Esophagus squamous epithelium (tissue), 4 donors: ENCODE data around the gene KCNMB2.

ENCODE experiments used
- POLR2A ChIP-seq, 4 donors: fragments of 450-650 bp; IDR thresholded peaks; one replicate each; pipeline ENCODE4 v1.6.1; 2017; ENCODE audit warnings: antibody characterized with exemption in 4 of 4, mild to moderate bottlenecking in 4 of 4, moderate library complexity in 3 of 4
- TF ChIP-seq, protein P1 (sequence below), 6 experiments: fragments of 450-650 bp in 4 of 6; fragments of 200-600 bp in 2 of 6; sonication (generic) in 2 of 6; IDR thresholded peaks; one replicate each; pipeline ENCODE4 v1.5.1; 2016 to 2019; ENCODE audit warnings: antibody characterized with exemption in 6 of 6, mild to moderate bottlenecking in 4 of 6, moderate library complexity in 4 of 6

DNA sequence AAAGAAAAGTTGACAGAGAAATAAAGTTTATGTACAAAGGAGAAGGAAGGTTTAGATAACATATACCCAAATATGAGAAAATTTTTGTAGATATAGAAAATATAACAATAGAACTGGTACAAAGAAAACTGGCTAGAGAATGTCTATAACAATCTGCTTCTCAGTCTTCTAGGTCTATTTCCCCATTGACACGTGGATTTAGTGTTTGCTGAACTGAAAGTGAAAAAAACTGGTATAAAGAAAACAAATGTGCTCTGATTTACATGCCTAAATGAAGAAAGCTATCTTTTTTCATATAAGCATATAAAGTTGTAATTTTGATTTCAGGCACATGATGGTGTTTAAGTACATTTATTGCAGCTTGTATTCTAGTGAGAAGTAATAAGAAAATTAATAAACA lies 9.8 kb downstream of the KCNMB2 start:
- TF ChIP-seq, protein P1, sequence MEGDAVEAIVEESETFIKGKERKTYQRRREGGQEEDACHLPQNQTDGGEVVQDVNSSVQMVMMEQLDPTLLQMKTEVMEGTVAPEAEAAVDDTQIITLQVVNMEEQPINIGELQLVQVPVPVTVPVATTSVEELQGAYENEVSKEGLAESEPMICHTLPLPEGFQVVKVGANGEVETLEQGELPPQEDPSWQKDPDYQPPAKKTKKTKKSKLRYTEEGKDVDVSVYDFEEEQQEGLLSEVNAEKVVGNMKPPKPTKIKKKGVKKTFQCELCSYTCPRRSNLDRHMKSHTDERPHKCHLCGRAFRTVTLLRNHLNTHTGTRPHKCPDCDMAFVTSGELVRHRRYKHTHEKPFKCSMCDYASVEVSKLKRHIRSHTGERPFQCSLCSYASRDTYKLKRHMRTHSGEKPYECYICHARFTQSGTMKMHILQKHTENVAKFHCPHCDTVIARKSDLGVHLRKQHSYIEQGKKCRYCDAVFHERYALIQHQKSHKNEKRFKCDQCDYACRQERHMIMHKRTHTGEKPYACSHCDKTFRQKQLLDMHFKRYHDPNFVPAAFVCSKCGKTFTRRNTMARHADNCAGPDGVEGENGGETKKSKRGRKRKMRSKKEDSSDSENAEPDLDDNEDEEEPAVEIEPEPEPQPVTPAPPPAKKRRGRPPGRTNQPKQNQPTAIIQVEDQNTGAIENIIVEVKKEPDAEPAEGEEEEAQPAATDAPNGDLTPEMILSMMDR (IDR thresholded peaks at IDR 0.05) = no peak
- no peak for TF ChIP-seq POLR2A (IDR thresholded peaks at IDR 0.05)
